Astrocyte of the cerebellum (primary cell): ENCODE measurements around the gene CDKN3.

Experiments
- DNase-seq: peaks from one replicate; pipeline ENCODE4 v3.0.0-alpha.2; 2011; ENCODE audit warnings: low read depth
- H3K4me3 ChIP-seq: 2 replicates; pipeline ENCODE4 v1.5.1; 2011; ENCODE audit warnings: mild to moderate bottlenecking, low read depth, low read length, moderate library complexity
- CTCF ChIP-seq: IDR thresholded peaks from 2 replicates; pipeline ENCODE4 v1.5.1; 2012; ENCODE audit warnings: low read length, low read depth, moderate library complexity, mild to moderate bottlenecking; ENCODE audit errors: missing control alignments
- in situ Hi-C: cut with HindIII; loops from 2 replicates; pipeline ENCODE4 v1.10.0; 2017; ENCODE audit warnings: low sequenced_read_pairs

CDKN3 gene

GRCh38 chr14:54396493-54397335 is at the start of gene CDKN3:
TSS of gene CDKN3 (plus strand) at chr14:54397007. CDS start at chr14:54397069, 62 bp downstream.
- peak; percentile 37 for TF ChIP-seq CTCF
- DNase-seq = peak; percentile 98
- H3K4me3 ChIP-seq = peak within 1 kb of the TSS; percentile 79
- in situ Hi-C loops = no loop called here

GRCh38 chr14:54347044-54347443 is 49.8 kb upstream of the CDKN3 start:
- DNase-seq = no peak
- H3K4me3 ChIP-seq = no peak overlapping the region
- in situ Hi-C loops = loop anchor here (25.0 kb wide), 2 partner anchors 535 to 810 kb away; no protein-coding TSS in a partner anchor
- no peak for TF ChIP-seq CTCF

- in situ Hi-C loops = loop anchor here (25.0 kb wide), 2 partner anchors 536 to 811 kb away; no protein-coding TSS in a partner anchor
- TF ChIP-seq CTCF = peak; percentile 60
- no peak overlapping the region for H3K4me3 ChIP-seq
- no peak for DNase-seq
Observed at GRCh38 chr14:54348001-54348611, 48.7 kb upstream of the CDKN3 start.

GRCh38 chr14:54348923-54349620 is 47.7 kb upstream of the CDKN3 start:
- no peak overlapping the region for H3K4me3 ChIP-seq
- no peak for DNase-seq
- no peak for TF ChIP-seq CTCF
- in situ Hi-C loops = loop anchor here (25.0 kb wide), 2 partner anchors 537 to 812 kb away; no protein-coding TSS in a partner anchor

- H3K4me3 ChIP-seq = no peak overlapping the region
- DNase-seq = no peak
- in situ Hi-C loops = loop anchor here (25.0 kb wide), 2 partner anchors 537 to 812 kb away; no protein-coding TSS in a partner anchor
- TF ChIP-seq CTCF = no peak
Observed at GRCh38 chr14:54349713-54350112, 47.1 kb upstream of the CDKN3 start.

- in situ Hi-C loops = no loop called here
- TF ChIP-seq CTCF = no peak
- no peak for DNase-seq
- H3K4me3 ChIP-seq = no peak overlapping the region
Observed at GRCh38 chr14:54350203-54350602, 46.6 kb upstream of the CDKN3 start.
